DOHH2 (cell line): ENCODE results near the gene BCAP29.

Experiments used
- EZH2phosphoT487 ChIP-seq: fragments of 200-600 bp; sonication (generic); IDR thresholded peaks from 2 replicates; pipeline ENCODE4 v1.6.1; 2017; ENCODE audit warnings: borderline replicate concordance, mild to moderate bottlenecking, antibody characterized with exemption, low read length, moderate library complexity, mixed read lengths
- TF ChIP-seq, protein P1 (sequence below): fragments of 200-600 bp; sonication (generic); IDR thresholded peaks from one replicate; pipeline ENCODE4 v1.5.1; 2014; ENCODE audit warnings: antibody characterized with exemption, mild to moderate bottlenecking, low read depth, low read length; ENCODE audit not compliant: poor library complexity, severe bottlenecking

DNA sequence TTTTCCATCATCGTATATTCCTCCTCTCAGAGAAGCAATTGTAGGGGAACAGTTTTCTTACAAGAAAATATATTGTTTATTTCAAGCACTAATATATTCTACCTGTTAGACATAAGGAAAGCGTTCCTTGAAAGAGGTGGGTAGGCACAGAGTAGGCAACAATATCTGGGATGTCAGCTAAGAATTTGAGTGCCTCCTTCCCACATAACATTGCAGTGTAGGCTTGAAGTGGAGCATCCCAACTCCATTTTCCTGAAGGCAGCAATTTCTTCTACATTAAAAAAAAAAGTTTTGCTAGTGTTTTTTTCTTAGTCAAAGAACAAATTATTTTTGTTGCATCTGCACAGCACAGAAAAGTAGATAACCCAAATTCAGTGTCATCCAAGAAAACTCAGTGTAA is 20.8 kb downstream of the BCAP29 start:
- TF ChIP-seq, protein P1, sequence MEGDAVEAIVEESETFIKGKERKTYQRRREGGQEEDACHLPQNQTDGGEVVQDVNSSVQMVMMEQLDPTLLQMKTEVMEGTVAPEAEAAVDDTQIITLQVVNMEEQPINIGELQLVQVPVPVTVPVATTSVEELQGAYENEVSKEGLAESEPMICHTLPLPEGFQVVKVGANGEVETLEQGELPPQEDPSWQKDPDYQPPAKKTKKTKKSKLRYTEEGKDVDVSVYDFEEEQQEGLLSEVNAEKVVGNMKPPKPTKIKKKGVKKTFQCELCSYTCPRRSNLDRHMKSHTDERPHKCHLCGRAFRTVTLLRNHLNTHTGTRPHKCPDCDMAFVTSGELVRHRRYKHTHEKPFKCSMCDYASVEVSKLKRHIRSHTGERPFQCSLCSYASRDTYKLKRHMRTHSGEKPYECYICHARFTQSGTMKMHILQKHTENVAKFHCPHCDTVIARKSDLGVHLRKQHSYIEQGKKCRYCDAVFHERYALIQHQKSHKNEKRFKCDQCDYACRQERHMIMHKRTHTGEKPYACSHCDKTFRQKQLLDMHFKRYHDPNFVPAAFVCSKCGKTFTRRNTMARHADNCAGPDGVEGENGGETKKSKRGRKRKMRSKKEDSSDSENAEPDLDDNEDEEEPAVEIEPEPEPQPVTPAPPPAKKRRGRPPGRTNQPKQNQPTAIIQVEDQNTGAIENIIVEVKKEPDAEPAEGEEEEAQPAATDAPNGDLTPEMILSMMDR, result no peak
- TF ChIP-seq EZH2phosphoT487, result no peak
